NCI-H2196 (cell line): Measurements from ENCODE around the gene BPNT1.
"Not testable (repeated sequence)": the region's sequence is repeated elsewhere in the genome, so short reads cannot be mapped to it uniquely, and the experiment has no call there.

Experiments used
- DNase-seq: peaks from one replicate; lab custom pipeline; 2025; ENCODE audit not compliant: unreplicated experiment; lab: John Stamatoyannopoulos, UW

BPNT1 gene

GRCh38 chr1:220089650-220090556, at the start of gene BPNT1:
Gene BPNT1, minus strand, starts transcription at chr1:220089788. Its CDS starts 9,942 bp downstream, at chr1:220079846.
- peak; percentile 96 for DNase-seq

GRCh38 chr1:220137019-220137786, 47.6 kb upstream of the BPNT1 start:
- no peak for DNase-seq

- DNase-seq, result no peak
Observed at GRCh38 chr1:220135755-220136154, 46.2 kb upstream of the BPNT1 start.

GRCh38 chr1:220129479-220130210, 40.1 kb upstream of the BPNT1 start:
- no peak for DNase-seq

GRCh38 chr1:220127076-220127475, 37.5 kb upstream of the BPNT1 start:
- DNase-seq, result no peak

- DNase-seq, result no peak
Observed at GRCh38 chr1:220124542-220124941, 35.0 kb upstream of the BPNT1 start.

- DNase-seq, result no peak
Observed at GRCh38 chr1:220123889-220124288, 34.3 kb upstream of the BPNT1 start.

- DNase-seq, result no peak
Observed at GRCh38 chr1:220123066-220123465, 33.5 kb upstream of the BPNT1 start.

GRCh38 chr1:220121791-220122530, 32.4 kb upstream of the BPNT1 start:
- no peak for DNase-seq

- DNase-seq, result no peak
Observed at GRCh38 chr1:220119043-220119512, 29.5 kb upstream of the BPNT1 start.

GRCh38 chr1:220113136-220113695, 23.6 kb upstream of the BPNT1 start:
- DNase-seq, result peak; percentile 4

GRCh38 chr1:220112600-220112999, 23.0 kb upstream of the BPNT1 start:
- not testable (repeated sequence) for DNase-seq

- DNase-seq, result not testable (repeated sequence)
Observed at GRCh38 chr1:220110473-220110872, 20.9 kb upstream of the BPNT1 start.

GRCh38 chr1:220099826-220100225, 10.2 kb upstream of the BPNT1 start:
- no peak for DNase-seq

- peak; percentile 88 for DNase-seq
Observed at GRCh38 chr1:220094016-220094911, 4.7 kb upstream of the BPNT1 start, which contains the start of gene IARS2. Gene IARS2, plus strand, starts transcription at chr1:220094132. Its CDS starts 85 bp downstream, at chr1:220094217.

GRCh38 chr1:220093361-220094015, 3.9 kb upstream of the BPNT1 start:
- no peak for DNase-seq

GRCh38 chr1:220092694-220093093, 3.1 kb upstream of the BPNT1 start:
- no peak for DNase-seq

- not testable (repeated sequence) for DNase-seq
Observed at GRCh38 chr1:220086261-220086686, 3.3 kb downstream of the BPNT1 start.
